ENCODE data around the gene ERC1.

Gene ERC1

GRCh38 chr12:1322821-1323220 lies 331.8 kb downstream of the ERC1 start (continued):
- TF ChIP-seq ZNF518A (tag by site-specific recombination; conservative IDR thresholded peaks at IDR 0.05; ENCODE audit: low read depth), result no peak
- no peak for TF ChIP-seq ELK4 (IDR thresholded peaks at IDR 0.05; ENCODE audit: borderline replicate concordance, low read depth, low read length)
- no peak for TF ChIP-seq ZNF785 (tag by site-specific recombination; IDR thresholded peaks at IDR 0.05)
- TF ChIP-seq ZIC2 (tag by site-specific recombination; IDR thresholded peaks at IDR 0.05), result no peak
- no peak for TF ChIP-seq ZNF211 (tag by site-specific recombination; IDR thresholded peaks at IDR 0.05; ENCODE audit: low read depth)
- no peak for TF ChIP-seq ZFP69B (tag by site-specific recombination; IDR thresholded peaks at IDR 0.05)

GRCh38 chr12:1324099-1324498 lies 333.1 kb downstream of the ERC1 start:
- Histone ChIP-seq H3K4me3 (ENCODE audit: low read depth, low read length) (no peak overlapping the region), H3K4me1 (ENCODE audit: control insufficient read depth, insufficient read depth, low read length) (peaks cover 2% of the 10 kb centered on the region; the same call in 1 of the 2 replicates), H3K27ac (ENCODE audit: extremely low read depth, low read depth, low read length) (no peak overlapping the region), H3K36me3 (ENCODE audit: control insufficient read depth in 2 of 2, insufficient read depth in 1 of 2, low read length in 2 of 2) (no peaks in the 10 kb centered on the region), H3K9me3 (ENCODE audit: control insufficient read depth, insufficient read depth, low read depth, low read length) (no peaks in the 10 kb centered on the region)
- POLR2A ChIA-PET, result no interaction called here
- TF ChIP-seq ZIC2 (tag by site-specific recombination; IDR thresholded peaks at IDR 0.05) (no peak), ZNF24 (tag by site-specific recombination; IDR thresholded peaks at IDR 0.05) (no peak), ZNF768 (tag by site-specific recombination; IDR thresholded peaks at IDR 0.05) (no peak), ZNF354C (tag by site-specific recombination; IDR thresholded peaks at IDR 0.05; ENCODE audit: borderline replicate concordance, low read depth) (no peak), BCL11A (tag by site-specific recombination; IDR thresholded peaks at IDR 0.05; ENCODE audit: low read depth) (no peak), ZNF426 (tag by site-specific recombination; IDR thresholded peaks at IDR 0.05) (no peak), ZNF677 (tag by site-specific recombination; IDR thresholded peaks at IDR 0.05) (no peak), ZNF157 (tag by site-specific recombination; IDR thresholded peaks at IDR 0.05) (no peak), ZNF704 (tag by site-specific recombination; IDR thresholded peaks at IDR 0.05) (no peak), GFI1B (tag by site-specific recombination; IDR thresholded peaks at IDR 0.05) (no peak), GLI4 (tag by site-specific recombination; IDR thresholded peaks at IDR 0.05) (no peak), ZNF785 (tag by site-specific recombination; IDR thresholded peaks at IDR 0.05) (no peak), ZNF664 (tag by site-specific recombination; IDR thresholded peaks at IDR 0.05) (no peak), ZSCAN18 (tag by site-specific recombination; IDR thresholded peaks at IDR 0.05) (no peak), ZNF350 (tag by site-specific recombination; IDR thresholded peaks at IDR 0.05) (no peak)
- CTCF ChIA-PET, result no interaction called here
